HCT116 (cell line): Measurements from ENCODE around the gene ZFP69B. TPM values are rescaled to one million over a fixed set of nuclear protein-coding genes. Genes with fewer than 3 reads are reported as not detected.

Experiments used
- ATAC-seq: fragments of 200-7000 bp; cut with Tn5 transposase; 2 replicates; pipeline ENCODE4 v1.9.1; 2020; ENCODE audit warnings: mild to moderate bottlenecking, moderate library complexity
- BruUV-seq: library from RNA; stranded (reverse); fragments of 400-500 nt; replicated peaks from 2 replicates; lab custom pipeline; 2021; lab: Mats Ljungman, UMichigan
- CTCF ChIA-PET: fragments of 300-600 bp; sonication (Branson Sonifier 250); formaldehyde crosslinking; loops from one replicate; lab custom pipeline; 2021; ENCODE audit warnings: antibody characterized with exemption; lab: Charles Lee
- POLR2A ChIA-PET: fragments of 300-600, 350-600 bp; sonication (Branson Sonifier 250); formaldehyde crosslinking; loops from one replicate; lab custom pipeline; 2021; ENCODE audit warnings: antibody characterized with exemption; lab: Charles Lee
- RAD21 ChIA-PET, 2 experiments: fragments of 300-600 bp; sonication (Branson Sonifier 250); formaldehyde crosslinking; loops; one replicate each; lab custom pipeline; 2023; ENCODE audit warnings: low total read pairs in 2 of 2; ENCODE audit not compliant: uncharacterized antibody in 2 of 2, unreplicated experiment in 2 of 2, low non-redundant PET in 1 of 2; lab: Charles Lee
- DNase-seq: peaks from one replicate; pipeline ENCODE4 v3.0.0-alpha.2; 2010; ENCODE audit warnings: low read depth, low spot score
- H2AFZ ChIP-seq: fragments of 200-600 bp; shearing (Covaris generic), sonication (generic); 2 replicates; pipeline ENCODE4 v1.6.1; 2017; ENCODE audit warnings: low read depth, mixed run types, mixed read lengths, antibody characterized with exemption, low read length; ENCODE audit not compliant: poor library complexity, severe bottlenecking
- H3K27ac ChIP-seq: 2 replicates; pipeline ENCODE4 v1.5.1; 2012; ENCODE audit warnings: low read depth, low read length
- H3K27me3 ChIP-seq: fragments of 200-600 bp; sonication (generic); 2 replicates; pipeline ENCODE4 v1.6.1; 2016; ENCODE audit warnings: mixed run types, low read length, mixed read lengths; ENCODE audit not compliant: insufficient read depth
- H3K36me3 ChIP-seq, 2 experiments: fragments of 200-500 bp in 1 of 2; fragments of 200-600 bp in 1 of 2; sonication (Bioruptor generic) in 1 of 2; sonication (generic) in 1 of 2; 2 replicates each; pipeline versions ENCODE4 v1.5.1 to v1.6.1; 2014 to 2016; ENCODE audit warnings: low read length in 2 of 2, inconsistent platforms in 1 of 2, mixed read lengths in 1 of 2, mixed run types in 1 of 2; ENCODE audit not compliant: insufficient read depth in 2 of 2, control insufficient read depth in 1 of 2
- H3K4me1 ChIP-seq, 2 experiments: fragments of 200-600 bp in 1 of 2; sonication (generic) in 1 of 2; 2 replicates each; pipeline versions ENCODE4 v1.5.1 to v1.6.1; 2012 to 2017; ENCODE audit warnings: low read length in 2 of 2, inconsistent platforms in 1 of 2, mild to moderate bottlenecking in 1 of 2, mixed read lengths in 1 of 2, mixed run types in 1 of 2, moderate library complexity in 1 of 2; ENCODE audit not compliant: insufficient read depth in 2 of 2, control insufficient read depth in 1 of 2
- H3K4me2 ChIP-seq: fragments of 200-600 bp; sonication (generic); 2 replicates; pipeline ENCODE4 v1.6.1; 2017; ENCODE audit warnings: mixed run types, low read length, mixed read lengths
- H3K4me3 ChIP-seq, 2 experiments: fragments of 200-600 bp in 1 of 2; sonication (generic) in 1 of 2; replicated peaks in 1 of 2; 2 replicates each; pipeline ENCODE4 v1.5.1; 2011 to 2016; ENCODE audit warnings: low read length in 2 of 2, control low read depth in 1 of 2, low read depth in 1 of 2, mild to moderate bottlenecking in 1 of 2, mixed read lengths in 1 of 2, mixed run types in 1 of 2
- H3K79me2 ChIP-seq: fragments of 200-600 bp; sonication (generic); 2 replicates; pipeline ENCODE4 v1.6.1; 2017; ENCODE audit warnings: mild to moderate bottlenecking, mixed run types, low read length, moderate library complexity, mixed read lengths; ENCODE audit not compliant: insufficient read depth
- H3K9ac ChIP-seq: fragments of 200-600 bp; sonication (generic); 2 replicates; pipeline ENCODE4 v1.6.1; 2016; ENCODE audit warnings: low read length, mixed read lengths
- H3K9me2 ChIP-seq: fragments of 200-600 bp; sonication (generic), shearing (Covaris generic); 2 replicates; pipeline ENCODE4 v1.6.1; 2017; ENCODE audit warnings: mixed run types, mild to moderate bottlenecking, moderate library complexity; ENCODE audit not compliant: insufficient read depth
- H3K9me3 ChIP-seq, 2 experiments: fragments of 200-500 bp in 1 of 2; fragments of 200-600 bp in 1 of 2; sonication (Bioruptor generic) in 1 of 2; sonication (generic) in 1 of 2; 2 replicates each; pipeline ENCODE4 v1.6.1; 2014 to 2017; ENCODE audit warnings: low read length in 2 of 2, mixed read lengths in 2 of 2, inconsistent platforms in 1 of 2, low read depth in 1 of 2, mild to moderate bottlenecking in 1 of 2, mixed run types in 1 of 2, moderate library complexity in 1 of 2; ENCODE audit not compliant: control insufficient read depth in 1 of 2, insufficient read depth in 1 of 2
- H4K20me1 ChIP-seq: fragments of 200-600 bp; sonication (generic), shearing (Covaris generic); 2 replicates; pipeline ENCODE4 v1.6.1; 2017; ENCODE audit warnings: mixed run types, mild to moderate bottlenecking, moderate library complexity; ENCODE audit not compliant: insufficient read depth
- CBX3 ChIP-seq: IDR thresholded peaks from 2 replicates; pipeline ENCODE4 v1.6.1; 2012; ENCODE audit warnings: low read depth
- EGR1 ChIP-seq: IDR thresholded peaks from 2 replicates; pipeline ENCODE4 v1.6.1; 2012; ENCODE audit warnings: low read depth
- ELF1 ChIP-seq: IDR thresholded peaks from 2 replicates; pipeline ENCODE4 v1.6.1; 2012; ENCODE audit warnings: low read depth, borderline replicate concordance
- JUND ChIP-seq: IDR thresholded peaks from 2 replicates; pipeline ENCODE4 v1.6.1; 2012
- POLR2A ChIP-seq: IDR thresholded peaks from 2 replicates; pipeline ENCODE4 v1.7.0; 2011; ENCODE audit warnings: borderline replicate concordance; ENCODE audit not compliant: insufficient read depth, insufficient read length; ENCODE audit errors: extremely low read depth
- SP1 ChIP-seq: IDR thresholded peaks from 2 replicates; pipeline ENCODE4 v1.6.1; 2012; ENCODE audit warnings: low read depth
- SRF ChIP-seq: IDR thresholded peaks from 2 replicates; pipeline ENCODE4 v1.6.1; 2012; ENCODE audit warnings: low read depth
- YY1 ChIP-seq: IDR thresholded peaks from 2 replicates; pipeline ENCODE4 v1.6.1; 2011; ENCODE audit warnings: low read length, low read depth, moderate library complexity, mild to moderate bottlenecking; ENCODE audit not compliant: insufficient replicate concordance; ENCODE audit errors: extremely low read depth
- intact Hi-C: fragments of 100-400 bp; cut with micrococcal nuclease; formaldehyde crosslinking; loops from 2 replicates; pipeline ENCODE4 v1.10.0; 2022
- total RNA-seq: library from RNA; stranded (reverse); gene quantifications from one replicate; pipeline ENCODE4 v1.2.1, GENCODE V29; 2021; ENCODE audit not compliant: unreplicated experiment
- TF ChIP-seq, protein P1 (sequence below): IDR thresholded peaks from 2 replicates; pipeline ENCODE4 v1.6.1; 2012; ENCODE audit warnings: low read depth
- TF ChIP-seq, protein P2 (sequence below): IDR thresholded peaks from 2 replicates; pipeline ENCODE4 v1.6.1; 2012

The ZFP69B gene
- total RNA-seq, 1 experiment from 2014 or later = 0.27 TPM

DNA sequence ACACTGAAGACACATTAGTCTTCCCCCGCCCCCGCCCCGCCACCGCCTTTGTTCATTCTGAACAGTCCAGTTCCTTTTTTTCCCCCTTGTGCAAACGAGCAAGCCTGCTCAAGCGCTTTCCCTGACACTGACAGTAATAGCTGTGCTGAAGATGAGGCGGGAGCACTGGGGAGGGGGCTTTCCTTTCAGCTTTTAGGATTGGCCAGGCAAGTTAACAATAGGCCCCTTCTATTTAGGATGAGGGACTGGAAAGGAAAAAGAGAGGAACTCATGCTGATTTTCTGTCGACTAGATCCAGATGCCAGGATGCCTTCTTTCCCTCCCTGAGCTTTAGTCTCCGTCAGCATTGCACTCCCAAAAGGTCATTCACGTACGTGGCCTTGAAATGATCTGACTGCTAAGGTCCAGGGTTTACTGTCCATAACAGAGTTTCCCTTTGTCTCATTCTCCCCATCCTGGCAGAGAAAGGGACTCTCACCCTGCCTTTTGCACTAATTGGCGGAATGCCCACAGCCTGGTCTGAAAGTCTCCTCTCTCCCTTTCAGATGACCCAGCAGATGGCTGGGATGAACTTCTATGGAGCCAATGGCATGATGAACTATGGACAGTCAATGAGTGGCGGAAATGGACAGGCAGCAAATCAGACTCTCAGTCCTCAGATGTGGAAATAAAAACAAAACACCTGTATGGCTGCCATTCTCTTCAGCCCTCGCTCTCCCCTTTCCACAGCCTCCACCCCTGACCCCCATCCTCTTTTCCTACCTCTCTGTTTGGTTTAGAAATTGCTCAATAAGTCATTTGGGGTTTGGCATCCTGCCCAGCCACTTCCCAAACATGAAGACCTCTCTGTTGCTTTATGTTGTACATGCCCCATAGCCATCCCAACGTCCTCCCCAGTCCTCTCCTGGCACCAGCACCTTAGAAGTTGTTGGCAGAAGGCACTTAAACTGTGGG is 28.6 kb upstream of the ZFP69B start:
- POLR2A ChIA-PET = no interaction called here
- intact Hi-C loops = no loop called here

DNA sequence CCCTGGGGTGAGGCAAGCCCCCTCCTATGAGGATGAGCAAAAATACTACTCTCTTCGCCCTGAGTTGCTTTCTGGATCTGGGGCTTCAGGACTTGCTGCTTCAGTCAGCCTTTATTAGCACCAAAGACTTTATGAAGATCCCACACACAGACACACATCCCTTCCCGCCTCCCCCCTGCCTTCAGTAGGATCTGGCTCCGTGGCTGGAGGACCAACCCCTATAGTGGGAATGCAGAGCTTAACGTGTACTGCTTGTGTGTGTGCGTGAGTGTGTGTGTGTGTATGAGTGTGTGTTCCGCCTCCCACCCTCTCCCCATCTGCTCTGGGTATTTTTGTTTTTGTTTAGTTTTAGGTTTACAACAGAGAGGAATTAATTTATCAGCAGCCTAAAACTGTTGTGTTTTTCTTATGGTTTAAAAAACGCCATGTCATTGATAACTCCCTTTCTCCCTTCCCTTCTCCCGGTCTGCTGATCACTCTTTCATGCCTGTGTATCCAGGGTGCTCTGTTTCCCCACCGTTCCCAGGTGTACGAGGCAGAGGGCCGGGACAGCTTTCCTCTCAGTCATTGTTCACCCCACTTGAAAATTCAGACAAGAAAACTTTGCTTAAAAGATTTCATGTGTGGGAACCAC is 27.5 kb upstream of the ZFP69B start:
- Histone ChIP-seq H3K9me2 (no peaks in the 10 kb centered on the region), H3K36me3 (0 out of 4 replicates have a peak, but pooled peaks cover 0 to 2% of the 10 kb centered on the region in 2 experiments), H3K27me3 (no peaks in the 10 kb centered on the region), H3K9me3 (no peaks in the 10 kb centered on the region), H3K4me2 (no peak overlapping the region), H4K20me1 (no peaks in the 10 kb centered on the region), H3K79me2 (no peaks in the 10 kb centered on the region), H3K4me3 (no peak overlapping the region), H3K27ac (no peak overlapping the region), H3K9ac (no peak overlapping the region), H2AFZ (no peak overlapping the region), H3K4me1 (no peaks in the 10 kb centered on the region)
- ChIA-PET POLR2A (no interaction called here), RAD21 (no interaction called here), CTCF (no interaction called here)
- DNase-seq = no peak
- ATAC-seq = no peak
- BruUV-seq = no TSS peak
- intact Hi-C loops = no loop called here
- TF ChIP-seq SRF (no peak), CBX3 (no peak), POLR2A (no peak), EGR1 (no peak), JUND (no peak), SP1 (no peak), ELF1 (no peak)
- TF ChIP-seq, protein P1, sequence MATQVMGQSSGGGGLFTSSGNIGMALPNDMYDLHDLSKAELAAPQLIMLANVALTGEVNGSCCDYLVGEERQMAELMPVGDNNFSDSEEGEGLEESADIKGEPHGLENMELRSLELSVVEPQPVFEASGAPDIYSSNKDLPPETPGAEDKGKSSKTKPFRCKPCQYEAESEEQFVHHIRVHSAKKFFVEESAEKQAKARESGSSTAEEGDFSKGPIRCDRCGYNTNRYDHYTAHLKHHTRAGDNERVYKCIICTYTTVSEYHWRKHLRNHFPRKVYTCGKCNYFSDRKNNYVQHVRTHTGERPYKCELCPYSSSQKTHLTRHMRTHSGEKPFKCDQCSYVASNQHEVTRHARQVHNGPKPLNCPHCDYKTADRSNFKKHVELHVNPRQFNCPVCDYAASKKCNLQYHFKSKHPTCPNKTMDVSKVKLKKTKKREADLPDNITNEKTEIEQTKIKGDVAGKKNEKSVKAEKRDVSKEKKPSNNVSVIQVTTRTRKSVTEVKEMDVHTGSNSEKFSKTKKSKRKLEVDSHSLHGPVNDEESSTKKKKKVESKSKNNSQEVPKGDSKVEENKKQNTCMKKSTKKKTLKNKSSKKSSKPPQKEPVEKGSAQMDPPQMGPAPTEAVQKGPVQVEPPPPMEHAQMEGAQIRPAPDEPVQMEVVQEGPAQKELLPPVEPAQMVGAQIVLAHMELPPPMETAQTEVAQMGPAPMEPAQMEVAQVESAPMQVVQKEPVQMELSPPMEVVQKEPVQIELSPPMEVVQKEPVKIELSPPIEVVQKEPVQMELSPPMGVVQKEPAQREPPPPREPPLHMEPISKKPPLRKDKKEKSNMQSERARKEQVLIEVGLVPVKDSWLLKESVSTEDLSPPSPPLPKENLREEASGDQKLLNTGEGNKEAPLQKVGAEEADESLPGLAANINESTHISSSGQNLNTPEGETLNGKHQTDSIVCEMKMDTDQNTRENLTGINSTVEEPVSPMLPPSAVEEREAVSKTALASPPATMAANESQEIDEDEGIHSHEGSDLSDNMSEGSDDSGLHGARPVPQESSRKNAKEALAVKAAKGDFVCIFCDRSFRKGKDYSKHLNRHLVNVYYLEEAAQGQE = no peak
- TF ChIP-seq, protein P2, sequence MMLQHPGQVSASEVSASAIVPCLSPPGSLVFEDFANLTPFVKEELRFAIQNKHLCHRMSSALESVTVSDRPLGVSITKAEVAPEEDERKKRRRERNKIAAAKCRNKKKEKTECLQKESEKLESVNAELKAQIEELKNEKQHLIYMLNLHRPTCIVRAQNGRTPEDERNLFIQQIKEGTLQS = no peak

More for the DNA sequence above, 28.6 kb upstream of the ZFP69B start:
- Histone ChIP-seq H3K36me3 (peaks cover 7 to 9% of the 10 kb centered on the region in 2 experiments; a peak in 2 of 4 replicates), H3K9me3 (no peaks in the 10 kb centered on the region), H3K4me2 (no peak overlapping the region), H3K79me2 (no peaks in the 10 kb centered on the region), H3K9ac (no peak overlapping the region), H2AFZ (no peak overlapping the region), H3K9me2 (no peaks in the 10 kb centered on the region), H3K27ac (no peak overlapping the region), H4K20me1 (no peaks in the 10 kb centered on the region), H3K27me3 (no peaks in the 10 kb centered on the region), H3K4me1 (no peaks in the 10 kb centered on the region), H3K4me3 (no peak overlapping the region)
- TF ChIP-seq SP1 = no peak
- no peak for TF ChIP-seq YY1
- ChIA-PET CTCF (interaction anchor here (1.4 kb wide), 1 partner anchor 17 kb away, joined by 5 read pairs; no protein-coding TSS in a partner anchor), RAD21 (no interaction called here)
- no TSS peak for BruUV-seq
- ATAC-seq = no peak
- no peak for DNase-seq
